HG02973 (cell line): Measurements from ENCODE around the gene SDK2.

ENCODE experiments used
- ATAC-seq: cut with Tn5 transposase; IDR thresholded peaks from one replicate; pipeline ENCODE4 v1.9.1; 2021; ENCODE audit warnings: moderate library complexity; ENCODE audit not compliant: unreplicated experiment

SDK2 gene

GRCh38 chr17:73635101-73635817, 9.0 kb downstream of the SDK2 start:
- no peak for ATAC-seq

- no peak for ATAC-seq
Observed at GRCh38 chr17:73634629-73635028, 9.6 kb downstream of the SDK2 start.

- no peak for ATAC-seq
Observed at GRCh38 chr17:73633736-73634135, 10.5 kb downstream of the SDK2 start.

GRCh38 chr17:73632513-73632912, 11.7 kb downstream of the SDK2 start:
- no peak for ATAC-seq

GRCh38 chr17:73630965-73631595, 13.2 kb downstream of the SDK2 start:
- ATAC-seq = no peak

GRCh38 chr17:73630531-73630930, 13.7 kb downstream of the SDK2 start:
- no peak for ATAC-seq

- ATAC-seq = no peak
Observed at GRCh38 chr17:73628642-73629552, 15.3 kb downstream of the SDK2 start.

- ATAC-seq = no peak
Observed at GRCh38 chr17:73625991-73626673, 18.1 kb downstream of the SDK2 start.

GRCh38 chr17:73625006-73625405, 19.2 kb downstream of the SDK2 start:
- no peak for ATAC-seq

- ATAC-seq = no peak
Observed at GRCh38 chr17:73624496-73624988, 19.7 kb downstream of the SDK2 start.

GRCh38 chr17:73623818-73624217, 20.4 kb downstream of the SDK2 start:
- no peak for ATAC-seq

- no peak for ATAC-seq
Observed at GRCh38 chr17:73623247-73623646, 21.0 kb downstream of the SDK2 start.

GRCh38 chr17:73622381-73622780, 21.9 kb downstream of the SDK2 start:
- no peak for ATAC-seq

- ATAC-seq = no peak
Observed at GRCh38 chr17:73621685-73622084, 22.6 kb downstream of the SDK2 start.

GRCh38 chr17:73620414-73620813, 23.8 kb downstream of the SDK2 start:
- ATAC-seq = no peak

GRCh38 chr17:73617501-73617900, 26.7 kb downstream of the SDK2 start:
- no peak for ATAC-seq

- ATAC-seq = no peak
Observed at GRCh38 chr17:73616873-73617404, 27.3 kb downstream of the SDK2 start.

- ATAC-seq = no peak
Observed at GRCh38 chr17:73616120-73616872, 27.9 kb downstream of the SDK2 start.

- ATAC-seq = no peak
Observed at GRCh38 chr17:73614256-73614655, 30.0 kb downstream of the SDK2 start.
